Gastroesophageal sphincter (tissue), 3 donors: Measurements from ENCODE around the gene ALOXE3.

Experiments
- CTCF ChIP-seq, 4 experiments: fragments of 200-600 bp in 2 of 4; fragments of 450-650 bp in 2 of 4; sonication (generic) in 1 of 4; IDR thresholded peaks; one replicate each; pipeline ENCODE4 v1.5.1; 2017 to 2019; ENCODE audit warnings: antibody characterized with exemption in 4 of 4, mild to moderate bottlenecking in 2 of 4, moderate library complexity in 2 of 4
- POLR2A ChIP-seq, 2 donors: fragments of 450-650 bp; IDR thresholded peaks; one replicate each; pipeline ENCODE4 v1.6.1; 2017; ENCODE audit warnings: antibody characterized with exemption in 2 of 2, mild to moderate bottlenecking in 2 of 2, moderate library complexity in 1 of 2

- TF ChIP-seq POLR2A (IDR thresholded peaks at IDR 0.05) (no peak), CTCF (IDR thresholded peaks at IDR 0.05) (no peak)
Observed at GRCh38 chr17:8145811-8146210, 27.5 kb upstream of the ALOXE3 start.
